Loucy (cell line): ENCODE results near the gene GTF2F2.

Experiments used
- H2AFZ ChIP-seq: fragments of 200-600 bp; sonication (generic); 2 replicates; pipeline ENCODE4 v1.6.0; 2016; ENCODE audit warnings: antibody characterized with exemption, mild to moderate bottlenecking, low read length, moderate library complexity
- H3F3A ChIP-seq: fragments of 200-600 bp; 2 replicates; pipeline ENCODE4 v1.6.0; 2016; ENCODE audit warnings: antibody characterized with exemption, low read depth, mild to moderate bottlenecking
- H3K27me3 ChIP-seq: fragments of 200-600 bp; sonication (generic); 2 replicates; pipeline ENCODE4 v1.6.1; 2014; ENCODE audit warnings: low read length, mild to moderate bottlenecking; ENCODE audit not compliant: insufficient read depth, poor library complexity, severe bottlenecking
- H3K36me3 ChIP-seq: fragments of 200-600 bp; sonication (generic); 2 replicates; pipeline ENCODE4 v1.6.1; 2016; ENCODE audit warnings: low read length; ENCODE audit not compliant: insufficient read depth
- H3K4me1 ChIP-seq: fragments of 200-600 bp; sonication (generic); 2 replicates; pipeline ENCODE4 v1.5.1; 2014; ENCODE audit warnings: low read length, mild to moderate bottlenecking; ENCODE audit not compliant: insufficient read depth, poor library complexity, severe bottlenecking
- H3K4me2 ChIP-seq: fragments of 200-600 bp; sonication (generic); 2 replicates; pipeline ENCODE4 v1.6.0; 2014; ENCODE audit warnings: antibody characterized with exemption, low read length, low read depth, mild to moderate bottlenecking; ENCODE audit not compliant: poor library complexity, severe bottlenecking
- H3K4me3 ChIP-seq: fragments of 200-600 bp; sonication (generic); 2 replicates; pipeline ENCODE4 v1.5.1; 2014; ENCODE audit warnings: low read length, mild to moderate bottlenecking, mixed read lengths; ENCODE audit not compliant: poor library complexity, severe bottlenecking
- H3K79me2 ChIP-seq: fragments of 200-600 bp; sonication (generic); 2 replicates; pipeline ENCODE4 v1.6.1; 2014; ENCODE audit warnings: low read length; ENCODE audit not compliant: insufficient read depth
- H3K9ac ChIP-seq: fragments of 200-600 bp; sonication (generic); 2 replicates; pipeline ENCODE4 v1.6.0; 2014; ENCODE audit warnings: mild to moderate bottlenecking, low read depth, low read length, moderate library complexity; ENCODE audit not compliant: poor library complexity, severe bottlenecking
- H3K9me2 ChIP-seq: fragments of 200-600 bp; sonication (generic); replicated peaks from 2 replicates; pipeline ENCODE4 v1.6.1; 2016; ENCODE audit warnings: low read depth, low read length, mixed read lengths
- H3K9me3 ChIP-seq: fragments of 200-600 bp; sonication (generic); 2 replicates; pipeline ENCODE4 v1.6.1; 2014; ENCODE audit warnings: mild to moderate bottlenecking, antibody characterized with exemption, low read length, low read depth; ENCODE audit not compliant: insufficient read depth
- H4K20me1 ChIP-seq: fragments of 200-600 bp; sonication (generic); 2 replicates; pipeline ENCODE4 v1.6.0; 2014; ENCODE audit warnings: antibody characterized with exemption, low read length, mild to moderate bottlenecking; ENCODE audit not compliant: insufficient read depth, poor library complexity, severe bottlenecking
- EZH2phosphoT487 ChIP-seq: fragments of 200-600 bp; IDR thresholded peaks from 2 replicates; pipeline ENCODE4 v1.6.1; 2018; ENCODE audit warnings: antibody characterized with exemption, mild to moderate bottlenecking, moderate library complexity, borderline replicate concordance
- TF ChIP-seq, protein P1 (sequence below): fragments of 200-600 bp; sonication (generic); conservative IDR thresholded peaks from 2 replicates; pipeline ENCODE4 v1.5.1; 2014; ENCODE audit warnings: mild to moderate bottlenecking, antibody characterized with exemption, low read length

Gene GTF2F2

DNA sequence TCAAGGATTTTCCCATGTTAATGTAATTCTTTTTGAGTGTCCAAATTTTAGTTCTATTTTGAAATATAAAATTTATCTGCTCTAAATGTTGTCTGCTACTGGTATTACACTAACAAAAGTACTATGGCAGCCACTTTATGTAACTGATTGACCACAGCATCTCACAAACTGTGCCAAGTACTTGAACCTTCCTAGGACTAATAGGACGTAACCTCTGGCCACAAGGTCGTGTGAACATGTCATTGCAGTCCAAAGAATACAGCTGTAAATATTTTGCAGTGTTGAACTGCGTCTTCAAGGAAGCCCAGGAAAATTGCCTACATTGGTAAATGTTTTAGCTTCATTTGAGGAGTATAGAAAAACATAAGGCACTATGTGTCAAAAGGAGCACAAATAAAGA lies 78.6 kb downstream of the GTF2F2 start:
- no peaks in the 10 kb centered on the region; the same call in 1 of the 2 replicates for H3K79me2 ChIP-seq
- peaks cover 13% of the 10 kb centered on the region for H3K4me1 ChIP-seq
- TF ChIP-seq EZH2phosphoT487: no peak
- TF ChIP-seq, protein P1, sequence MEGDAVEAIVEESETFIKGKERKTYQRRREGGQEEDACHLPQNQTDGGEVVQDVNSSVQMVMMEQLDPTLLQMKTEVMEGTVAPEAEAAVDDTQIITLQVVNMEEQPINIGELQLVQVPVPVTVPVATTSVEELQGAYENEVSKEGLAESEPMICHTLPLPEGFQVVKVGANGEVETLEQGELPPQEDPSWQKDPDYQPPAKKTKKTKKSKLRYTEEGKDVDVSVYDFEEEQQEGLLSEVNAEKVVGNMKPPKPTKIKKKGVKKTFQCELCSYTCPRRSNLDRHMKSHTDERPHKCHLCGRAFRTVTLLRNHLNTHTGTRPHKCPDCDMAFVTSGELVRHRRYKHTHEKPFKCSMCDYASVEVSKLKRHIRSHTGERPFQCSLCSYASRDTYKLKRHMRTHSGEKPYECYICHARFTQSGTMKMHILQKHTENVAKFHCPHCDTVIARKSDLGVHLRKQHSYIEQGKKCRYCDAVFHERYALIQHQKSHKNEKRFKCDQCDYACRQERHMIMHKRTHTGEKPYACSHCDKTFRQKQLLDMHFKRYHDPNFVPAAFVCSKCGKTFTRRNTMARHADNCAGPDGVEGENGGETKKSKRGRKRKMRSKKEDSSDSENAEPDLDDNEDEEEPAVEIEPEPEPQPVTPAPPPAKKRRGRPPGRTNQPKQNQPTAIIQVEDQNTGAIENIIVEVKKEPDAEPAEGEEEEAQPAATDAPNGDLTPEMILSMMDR: no peak
- no peaks in the 10 kb centered on the region for H3K9me2 ChIP-seq
- H3K4me2 ChIP-seq: no peak overlapping the region
- H3F3A ChIP-seq: no peaks in the 10 kb centered on the region
- H2AFZ ChIP-seq: no peak overlapping the region
- H3K9me3 ChIP-seq: no peaks in the 10 kb centered on the region
- no peak overlapping the region for H3K4me3 ChIP-seq
- H3K36me3 ChIP-seq: peaks cover 7% of the 10 kb centered on the region; the same call in 1 of the 2 replicates
- no peaks in the 10 kb centered on the region for H3K27me3 ChIP-seq
- H3K9ac ChIP-seq: no peak overlapping the region
- no peaks in the 10 kb centered on the region for H4K20me1 ChIP-seq

DNA sequence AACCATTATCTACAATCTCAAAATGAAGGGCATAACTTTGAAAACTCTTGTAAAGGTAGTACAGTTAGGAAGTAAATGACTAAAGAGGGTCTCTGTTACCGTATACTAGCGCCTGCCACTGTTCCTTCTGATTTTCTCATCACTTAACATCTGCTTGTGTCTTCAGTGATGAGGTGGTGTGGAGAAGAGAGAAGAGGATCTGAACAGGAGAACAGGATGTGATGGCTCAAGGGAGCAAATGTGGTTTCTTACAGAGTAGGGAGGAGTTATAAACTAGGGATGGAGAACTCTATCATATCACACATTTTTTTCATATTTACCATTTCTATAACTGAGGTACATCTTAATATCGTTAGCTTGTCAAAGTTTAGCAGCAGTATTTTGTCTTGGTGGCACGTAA lies 79.4 kb downstream of the GTF2F2 start:
- H3K4me2 ChIP-seq: peak overlapping the region; percentile 26
- no peak overlapping the region for H2AFZ ChIP-seq
- H3K4me1 ChIP-seq: peaks cover 13% of the 10 kb centered on the region
- no peak overlapping the region for H3K4me3 ChIP-seq
- H3K9me3 ChIP-seq: no peaks in the 10 kb centered on the region
- H3K9me2 ChIP-seq: no peaks in the 10 kb centered on the region
- peaks cover 4% of the 10 kb centered on the region; the same call in 1 of the 2 replicates for H3K36me3 ChIP-seq
- no peak overlapping the region for H3K9ac ChIP-seq
- H3K79me2 ChIP-seq: no peaks in the 10 kb centered on the region; the same call in 1 of the 2 replicates
- no peaks in the 10 kb centered on the region for H4K20me1 ChIP-seq
- H3F3A ChIP-seq: no peaks in the 10 kb centered on the region
- no peaks in the 10 kb centered on the region for H3K27me3 ChIP-seq
- TF ChIP-seq, protein P1: no peak
- no peak for TF ChIP-seq EZH2phosphoT487

DNA sequence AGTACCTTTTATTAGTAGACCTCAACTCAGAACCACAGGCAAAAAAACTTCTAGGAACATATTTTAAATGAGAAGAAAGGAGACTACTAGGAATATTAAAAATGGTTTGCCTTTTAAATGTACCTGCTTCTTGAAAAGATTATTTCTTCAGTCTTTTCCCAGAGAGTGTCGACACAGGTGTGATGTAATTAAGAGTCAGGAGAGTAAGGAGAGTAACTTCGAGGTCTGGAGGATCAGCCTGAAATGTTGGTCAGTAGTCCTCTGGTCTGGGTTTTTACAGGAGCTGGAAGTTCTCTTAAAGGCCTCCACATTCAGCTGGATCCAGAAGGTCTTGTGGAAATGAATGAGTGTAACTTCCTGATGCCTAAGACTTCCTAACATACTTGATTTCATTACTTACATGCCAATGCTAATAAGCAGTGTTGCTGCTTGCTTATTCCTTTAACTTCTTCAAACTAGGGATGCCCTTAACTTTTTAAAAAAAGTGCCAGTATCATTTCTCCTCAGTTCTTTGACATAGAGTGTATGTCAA lies 80.5 kb downstream of the GTF2F2 start, which contains the start of gene KCTD4:
KCTD4 (minus strand) TSS at position 345 of the 532 bp plus-strand sequence. CDS start 6,478 bp downstream, outside the sequence.
- TF ChIP-seq, protein P1: no peak
- no peak for TF ChIP-seq EZH2phosphoT487
- H3K4me3 ChIP-seq: no peak within 1 kb of the TSS
- no peaks in the 10 kb centered on the region for H3K9me3 ChIP-seq
- no peaks in the 10 kb centered on the region for H3K79me2 ChIP-seq
- no peaks in the 10 kb centered on the region for H3F3A ChIP-seq
- peak within 1 kb of the TSS; percentile 26 for H3K4me2 ChIP-seq
- no peak within 1 kb of the TSS for H3K9ac ChIP-seq
- H3K36me3 ChIP-seq: peaks cover 4% of the 10 kb centered on the region; the same call in 1 of the 2 replicates
- H2AFZ ChIP-seq: no peak within 1 kb of the TSS
- H3K9me2 ChIP-seq: no peaks in the 10 kb centered on the region
- H3K4me1 ChIP-seq: peaks cover 8% of the 10 kb centered on the region
- no peaks in the 10 kb centered on the region for H3K27me3 ChIP-seq
- no peaks in the 10 kb centered on the region for H4K20me1 ChIP-seq
